SK-N-SH (cell line): ENCODE data around the gene FRS3. TPM values are rescaled to one million over a fixed set of nuclear protein-coding genes. Genes with fewer than 3 reads are reported as not detected.

ENCODE experiments used
- CTCF ChIA-PET: fragments of 300-600, 350-600 bp; formaldehyde crosslinking; extraction: SDS; loops from one replicate; lab custom pipeline; 2021; lab: Yijun Ruan, JAX
- POLR2A ChIA-PET: fragments of 350-600 bp; sonication (Branson Sonifier 250); formaldehyde crosslinking; extraction: SDS; loops from one replicate; lab custom pipeline; 2020; ENCODE audit warnings: antibody characterized with exemption, inconsistent platforms; lab: Yijun Ruan, JAX
- DNase-seq: peaks from one replicate; pipeline ENCODE4 v3.0.0; 2012
- H2AFZ ChIP-seq: fragments of 200-600 bp; sonication (generic); 2 replicates; pipeline ENCODE4 v1.8.1; 2016; ENCODE audit warnings: antibody characterized with exemption, mild to moderate bottlenecking, low read depth
- H3F3A ChIP-seq: fragments of 200-600 bp; sonication (generic); replicated peaks from 2 replicates; pipeline ENCODE3; 2016; ENCODE audit warnings: antibody characterized with exemption, mild to moderate bottlenecking; ENCODE audit not compliant: insufficient read depth
- H3K27ac ChIP-seq, 2 experiments: fragments of 200-500 bp in 1 of 2; fragments of 200-600 bp in 1 of 2; sonication (Bioruptor generic) in 1 of 2; sonication (generic), shearing (Covaris generic) in 1 of 2; 2 replicates each; pipeline versions ENCODE4 v1.5.1 to v1.6.1; 2014 to 2016; ENCODE audit warnings: low read depth in 2 of 2, inconsistent platforms in 1 of 2, low read length in 1 of 2, mild to moderate bottlenecking in 1 of 2, mixed read lengths in 1 of 2
- H3K27me3 ChIP-seq: fragments of 200-600 bp; sonication (generic), shearing (Covaris generic); 2 replicates; pipeline ENCODE4 v1.6.1; 2016; ENCODE audit warnings: mixed run types; ENCODE audit not compliant: insufficient read depth
- H3K36me3 ChIP-seq, 2 experiments: fragments of 200-500 bp in 1 of 2; fragments of 200-600 bp in 1 of 2; sonication (Bioruptor generic) in 1 of 2; sonication (generic) in 1 of 2; replicated peaks in 1 of 2; 2 replicates each; pipeline versions ENCODE3 to v1.5.1; 2014 to 2016; ENCODE audit warnings: low read length in 1 of 2, mild to moderate bottlenecking in 1 of 2; ENCODE audit not compliant: insufficient read depth in 2 of 2, control insufficient read depth in 1 of 2
- H3K4me1 ChIP-seq, 2 experiments: fragments of 200-500 bp in 1 of 2; fragments of 200-600 bp in 1 of 2; sonication (Bioruptor generic) in 1 of 2; sonication (generic), shearing (Covaris generic) in 1 of 2; 2 replicates each; pipeline versions ENCODE4 v1.5.1 to v1.6.1; 2014 to 2016; ENCODE audit warnings: low read depth in 1 of 2, low read length in 1 of 2, mixed run types in 1 of 2; ENCODE audit not compliant: insufficient read depth in 2 of 2, control insufficient read depth in 1 of 2
- H3K4me2 ChIP-seq: fragments of 200-600 bp; sonication (generic), shearing (Covaris generic); 2 replicates; pipeline ENCODE4 v1.6.1; 2017; ENCODE audit warnings: mixed run types
- H3K4me3 ChIP-seq, 2 experiments: fragments of 200-500 bp in 1 of 2; fragments of 200-600 bp in 1 of 2; sonication (Bioruptor generic) in 1 of 2; sonication (generic), shearing (Covaris generic) in 1 of 2; 2 replicates each; pipeline versions ENCODE4 v1.5.1 to v1.8.1; 2014 to 2016; ENCODE audit warnings: low read depth in 2 of 2, inconsistent platforms in 1 of 2, low read length in 1 of 2, mild to moderate bottlenecking in 1 of 2, mixed read lengths in 1 of 2, moderate library complexity in 1 of 2
- H3K79me2 ChIP-seq: fragments of 200-600 bp; sonication (generic); 2 replicates; pipeline ENCODE4 v1.8.1; 2017; ENCODE audit warnings: mild to moderate bottlenecking; ENCODE audit not compliant: insufficient read depth
- H3K9ac ChIP-seq: fragments of 200-600 bp; sonication (generic); 2 replicates; pipeline ENCODE4 v1.6.1; 2017; ENCODE audit warnings: mixed run types
- H3K9me2 ChIP-seq: fragments of 200-600 bp; sonication (generic); 2 replicates; pipeline ENCODE4 v1.6.1; 2017; ENCODE audit warnings: mixed run types
- H3K9me3 ChIP-seq: fragments of 200-600 bp; sonication (generic); 2 replicates; pipeline ENCODE4 v1.6.1; 2017; ENCODE audit warnings: mixed run types, mild to moderate bottlenecking, moderate library complexity
- H4K20me1 ChIP-seq: fragments of 200-600 bp; sonication (generic); 2 replicates; pipeline ENCODE4 v1.6.1; 2017; ENCODE audit warnings: mild to moderate bottlenecking, mixed run types; ENCODE audit not compliant: insufficient read depth
- ELF1 ChIP-seq: IDR thresholded peaks from 2 replicates; pipeline ENCODE4 v1.4.0; 2012
- EP300 ChIP-seq, 2 experiments: IDR thresholded peaks; 2 replicates each; pipeline versions ENCODE4 v1.4.0 to v1.6.1; 2012; ENCODE audit warnings: borderline replicate concordance in 1 of 2, low read depth in 1 of 2, low read length in 1 of 2
- FOSL2 ChIP-seq: IDR thresholded peaks from 2 replicates; pipeline ENCODE4 v1.4.0; 2012; ENCODE audit warnings: low read depth, mild to moderate bottlenecking, moderate library complexity, borderline replicate concordance
- FOXM1 ChIP-seq: IDR thresholded peaks from 2 replicates; pipeline ENCODE4 v1.4.0; 2012; ENCODE audit warnings: low read depth, mild to moderate bottlenecking
- GABPA ChIP-seq: IDR thresholded peaks from 2 replicates; pipeline ENCODE4 v1.4.0; 2012; ENCODE audit warnings: low read depth, mild to moderate bottlenecking
- GATA2 ChIP-seq: sonication (generic); formaldehyde crosslinking; IDR thresholded peaks from 2 replicates; pipeline ENCODE4 v1.5.0; 2020; ENCODE audit warnings: mild to moderate bottlenecking, missing genetic modification reagents
- MXI1 ChIP-seq: IDR thresholded peaks from 2 replicates; pipeline ENCODE4 v1.6.1; 2012; ENCODE audit warnings: mild to moderate bottlenecking, low read depth, low read length, improper control_type of control experiment
- NRF1 ChIP-seq: IDR thresholded peaks from 2 replicates; pipeline ENCODE4 v1.6.1; 2012; ENCODE audit warnings: low read depth, mild to moderate bottlenecking, low read length
- POLR2AphosphoS5 ChIP-seq: IDR thresholded peaks from 2 replicates; pipeline ENCODE4 v1.6.1; 2012; ENCODE audit warnings: low read depth, low read length
- RAD21 ChIP-seq: IDR thresholded peaks from 2 replicates; pipeline ENCODE4 v1.6.1; 2012; ENCODE audit warnings: mild to moderate bottlenecking, low read length
- RCOR1 ChIP-seq: fragments of 150-350 bp; IDR thresholded peaks from 2 replicates; pipeline ENCODE4 v1.6.1; 2017; ENCODE audit warnings: antibody characterized with exemption, low read length
- RFX5 ChIP-seq: IDR thresholded peaks from 2 replicates; pipeline ENCODE4 v1.6.1; 2012; ENCODE audit warnings: mild to moderate bottlenecking, improper control_type of control experiment, low read length
- RXRA ChIP-seq: IDR thresholded peaks from 2 replicates; pipeline ENCODE4 v1.4.0; 2012; ENCODE audit warnings: low read depth, mild to moderate bottlenecking, borderline replicate concordance
- TEAD4 ChIP-seq: IDR thresholded peaks from 2 replicates; pipeline ENCODE4 v1.4.0; 2012; ENCODE audit warnings: mild to moderate bottlenecking, borderline replicate concordance; ENCODE audit not compliant: insufficient read depth
- YY1 ChIP-seq: IDR thresholded peaks from 2 replicates; pipeline ENCODE4 v1.4.0; 2012; ENCODE audit warnings: low read depth, mild to moderate bottlenecking
- WGBS: methylation state at CpG from one replicate; pipeline ENCODE4 v1.1.6; 2017; ENCODE audit warnings: low lambda C conversion rate; 5-methylcytosine and 5-hydroxymethylcytosine counted together
- polyA plus RNA-seq, 3 experiments: library from polyadenylated mRNA; depleted of rRNA; stranded (reverse); fragments of >200 nt; gene quantifications; 2 replicates each; pipeline ENCODE4 v1.2.3, GENCODE V29; 2012
- TF ChIP-seq, protein P1 (sequence below): IDR thresholded peaks from 2 replicates; pipeline ENCODE4 v1.4.0; 2012; ENCODE audit warnings: low read depth, borderline replicate concordance
- TF ChIP-seq, protein P2 (sequence below): fragments of 200-600 bp; sonication (generic); IDR thresholded peaks from 2 replicates; pipeline ENCODE4 v1.6.1; 2017; ENCODE audit warnings: antibody characterized with exemption, mild to moderate bottlenecking, moderate library complexity
- TF ChIP-seq, protein P3 (sequence below): IDR thresholded peaks from 2 replicates; pipeline ENCODE4 v1.6.1; 2012; ENCODE audit warnings: mild to moderate bottlenecking, low read depth, low read length, moderate library complexity
- TF ChIP-seq, protein P4 (sequence below): fragments of 150-350 bp; IDR thresholded peaks from 2 replicates; pipeline ENCODE4 v1.6.1; 2017; ENCODE audit warnings: antibody characterized with exemption, low read length, low read depth, borderline replicate concordance
- TF ChIP-seq, protein P5 (sequence below): IDR thresholded peaks from 2 replicates; pipeline ENCODE4 v1.4.0; 2012; ENCODE audit warnings: low read depth

FRS3 gene
- polyA plus RNA-seq, 1 of the 3 experiments (the other 2 are of a cell fraction): 8.6 TPM

DNA sequence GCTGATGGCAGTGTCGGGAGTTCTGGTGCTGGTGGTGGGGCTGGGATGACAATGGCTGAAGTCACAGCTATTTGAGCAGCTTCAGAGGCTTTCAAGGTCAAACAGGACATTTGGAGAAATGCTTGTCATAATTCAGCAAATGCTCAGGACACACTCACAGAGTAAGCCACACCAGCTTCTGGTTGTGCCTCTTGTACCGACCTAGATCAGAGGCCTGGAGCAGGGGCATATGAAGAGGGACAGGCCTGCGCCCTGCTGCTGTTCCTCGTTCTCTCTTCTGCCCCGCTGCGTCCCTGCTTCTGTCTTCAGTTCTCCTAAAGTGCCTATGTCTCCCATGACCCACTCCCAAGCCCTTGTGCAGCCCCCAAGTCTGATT, 31.6 kb downstream of the FRS3 start:
- Histone ChIP-seq H3K9ac (no peak overlapping the region), H3K79me2 (no peaks in the 10 kb centered on the region), H3K4me2 (no peak overlapping the region), H3K36me3 (no peaks in the 10 kb centered on the region), H4K20me1 (no peaks in the 10 kb centered on the region), H3K27ac (no peak overlapping the region), H3F3A (no peaks in the 10 kb centered on the region), H3K9me3 (no peaks in the 10 kb centered on the region), H3K4me1 (peaks cover 0 to 5% of the 10 kb centered on the region in 2 experiments; a peak in 1 of 4 replicates), H2AFZ (no peak overlapping the region), H3K27me3 (no peaks in the 10 kb centered on the region), H3K9me2 (no peaks in the 10 kb centered on the region), H3K4me3 (no peak overlapping the region)
- DNase-seq: no peak
- WGBS: 92% methylated on average over 6 of the region's 6 CpGs
- TF ChIP-seq EP300 (IDR thresholded peaks at IDR 0.05; ENCODE audit: borderline replicate concordance in 1 of 2, low read depth in 1 of 2, low read length in 1 of 2): no peak
- TF ChIP-seq POLR2AphosphoS5: no peak
- TF ChIP-seq FOXM1: no peak
- no peak for TF ChIP-seq NRF1
- TF ChIP-seq RCOR1: no peak
- no peak for TF ChIP-seq RAD21
- no peak for TF ChIP-seq GATA2 (CRISPR knock-in tag)
- TF ChIP-seq, protein P1, sequence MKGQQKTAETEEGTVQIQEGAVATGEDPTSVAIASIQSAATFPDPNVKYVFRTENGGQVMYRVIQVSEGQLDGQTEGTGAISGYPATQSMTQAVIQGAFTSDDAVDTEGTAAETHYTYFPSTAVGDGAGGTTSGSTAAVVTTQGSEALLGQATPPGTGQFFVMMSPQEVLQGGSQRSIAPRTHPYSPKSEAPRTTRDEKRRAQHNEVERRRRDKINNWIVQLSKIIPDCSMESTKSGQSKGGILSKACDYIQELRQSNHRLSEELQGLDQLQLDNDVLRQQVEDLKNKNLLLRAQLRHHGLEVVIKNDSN: no peak
- TF ChIP-seq, protein P2, sequence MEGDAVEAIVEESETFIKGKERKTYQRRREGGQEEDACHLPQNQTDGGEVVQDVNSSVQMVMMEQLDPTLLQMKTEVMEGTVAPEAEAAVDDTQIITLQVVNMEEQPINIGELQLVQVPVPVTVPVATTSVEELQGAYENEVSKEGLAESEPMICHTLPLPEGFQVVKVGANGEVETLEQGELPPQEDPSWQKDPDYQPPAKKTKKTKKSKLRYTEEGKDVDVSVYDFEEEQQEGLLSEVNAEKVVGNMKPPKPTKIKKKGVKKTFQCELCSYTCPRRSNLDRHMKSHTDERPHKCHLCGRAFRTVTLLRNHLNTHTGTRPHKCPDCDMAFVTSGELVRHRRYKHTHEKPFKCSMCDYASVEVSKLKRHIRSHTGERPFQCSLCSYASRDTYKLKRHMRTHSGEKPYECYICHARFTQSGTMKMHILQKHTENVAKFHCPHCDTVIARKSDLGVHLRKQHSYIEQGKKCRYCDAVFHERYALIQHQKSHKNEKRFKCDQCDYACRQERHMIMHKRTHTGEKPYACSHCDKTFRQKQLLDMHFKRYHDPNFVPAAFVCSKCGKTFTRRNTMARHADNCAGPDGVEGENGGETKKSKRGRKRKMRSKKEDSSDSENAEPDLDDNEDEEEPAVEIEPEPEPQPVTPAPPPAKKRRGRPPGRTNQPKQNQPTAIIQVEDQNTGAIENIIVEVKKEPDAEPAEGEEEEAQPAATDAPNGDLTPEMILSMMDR: no peak
- no peak for TF ChIP-seq YY1
- TF ChIP-seq MXI1: no peak
- TF ChIP-seq FOSL2: no peak
- no peak for TF ChIP-seq GABPA
- TF ChIP-seq, protein P3, sequence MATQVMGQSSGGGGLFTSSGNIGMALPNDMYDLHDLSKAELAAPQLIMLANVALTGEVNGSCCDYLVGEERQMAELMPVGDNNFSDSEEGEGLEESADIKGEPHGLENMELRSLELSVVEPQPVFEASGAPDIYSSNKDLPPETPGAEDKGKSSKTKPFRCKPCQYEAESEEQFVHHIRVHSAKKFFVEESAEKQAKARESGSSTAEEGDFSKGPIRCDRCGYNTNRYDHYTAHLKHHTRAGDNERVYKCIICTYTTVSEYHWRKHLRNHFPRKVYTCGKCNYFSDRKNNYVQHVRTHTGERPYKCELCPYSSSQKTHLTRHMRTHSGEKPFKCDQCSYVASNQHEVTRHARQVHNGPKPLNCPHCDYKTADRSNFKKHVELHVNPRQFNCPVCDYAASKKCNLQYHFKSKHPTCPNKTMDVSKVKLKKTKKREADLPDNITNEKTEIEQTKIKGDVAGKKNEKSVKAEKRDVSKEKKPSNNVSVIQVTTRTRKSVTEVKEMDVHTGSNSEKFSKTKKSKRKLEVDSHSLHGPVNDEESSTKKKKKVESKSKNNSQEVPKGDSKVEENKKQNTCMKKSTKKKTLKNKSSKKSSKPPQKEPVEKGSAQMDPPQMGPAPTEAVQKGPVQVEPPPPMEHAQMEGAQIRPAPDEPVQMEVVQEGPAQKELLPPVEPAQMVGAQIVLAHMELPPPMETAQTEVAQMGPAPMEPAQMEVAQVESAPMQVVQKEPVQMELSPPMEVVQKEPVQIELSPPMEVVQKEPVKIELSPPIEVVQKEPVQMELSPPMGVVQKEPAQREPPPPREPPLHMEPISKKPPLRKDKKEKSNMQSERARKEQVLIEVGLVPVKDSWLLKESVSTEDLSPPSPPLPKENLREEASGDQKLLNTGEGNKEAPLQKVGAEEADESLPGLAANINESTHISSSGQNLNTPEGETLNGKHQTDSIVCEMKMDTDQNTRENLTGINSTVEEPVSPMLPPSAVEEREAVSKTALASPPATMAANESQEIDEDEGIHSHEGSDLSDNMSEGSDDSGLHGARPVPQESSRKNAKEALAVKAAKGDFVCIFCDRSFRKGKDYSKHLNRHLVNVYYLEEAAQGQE: no peak
- TF ChIP-seq, protein P4, sequence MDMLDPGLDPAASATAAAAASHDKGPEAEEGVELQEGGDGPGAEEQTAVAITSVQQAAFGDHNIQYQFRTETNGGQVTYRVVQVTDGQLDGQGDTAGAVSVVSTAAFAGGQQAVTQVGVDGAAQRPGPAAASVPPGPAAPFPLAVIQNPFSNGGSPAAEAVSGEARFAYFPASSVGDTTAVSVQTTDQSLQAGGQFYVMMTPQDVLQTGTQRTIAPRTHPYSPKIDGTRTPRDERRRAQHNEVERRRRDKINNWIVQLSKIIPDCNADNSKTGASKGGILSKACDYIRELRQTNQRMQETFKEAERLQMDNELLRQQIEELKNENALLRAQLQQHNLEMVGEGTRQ: no peak
- TF ChIP-seq, protein P5, sequence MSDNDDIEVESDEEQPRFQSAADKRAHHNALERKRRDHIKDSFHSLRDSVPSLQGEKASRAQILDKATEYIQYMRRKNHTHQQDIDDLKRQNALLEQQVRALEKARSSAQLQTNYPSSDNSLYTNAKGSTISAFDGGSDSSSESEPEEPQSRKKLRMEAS: no peak
- TF ChIP-seq RXRA: no peak
- no peak for TF ChIP-seq ELF1
- no peak for TF ChIP-seq RFX5
- no peak for TF ChIP-seq TEAD4
- CTCF ChIA-PET: interaction anchor here (1.3 to 2.0 kb wide), 5 partner anchors 9 to 39 kb away, joined by 3 to 9 read pairs (median 5); partner anchors contain the start of genes TFEB and TOMM6
- POLR2A ChIA-PET: interaction anchor here (0.9 kb wide), 1 partner anchor 11 kb away, joined by 3 read pairs; no protein-coding TSS in a partner anchor
